Activated T-cell treated with anti-CD3 and anti-CD28 coated beads, Interleukin-2, amount 50 U/mL, for 72 hours (primary cell): ENCODE data around the gene TCF20. TPM values are rescaled to one million over a fixed set of nuclear protein-coding genes. Genes with fewer than 3 reads are reported as not detected.

Source experiments
- ATAC-seq, 2 donors: fragments of 150-1000 bp; cut with Tn5 transposase; replicated peaks in 1 of 2; 2 replicates each; pipeline ENCODE4 v1.10.0; 2021; ENCODE audit warnings: moderate library complexity in 2 of 2, mild to moderate bottlenecking in 1 of 2
- DNase-seq, 2 donors: peaks; one replicate each; pipeline ENCODE4 v3.0.0; 2021 to 2022; ENCODE audit warnings: mixed read lengths in 1 of 2
- H3K27ac Mint-ChIP-seq: one replicate; pipeline ENCODE4 v1.8.0; 2022; ENCODE audit warnings: mild to moderate bottlenecking, moderate library complexity, mixed read lengths
- H3K27me3 Mint-ChIP-seq: one replicate; pipeline ENCODE4 v1.8.0; 2022; ENCODE audit warnings: low read depth, mixed read lengths
- H3K36me3 Mint-ChIP-seq, 2 donors: one replicate each; pipeline ENCODE4 v1.8.0; 2022; ENCODE audit warnings: mixed read lengths in 2 of 2, mild to moderate bottlenecking in 1 of 2; ENCODE audit not compliant: insufficient read depth in 2 of 2
- H3K4me1 Mint-ChIP-seq: one replicate; pipeline ENCODE4 v1.8.0; 2022; ENCODE audit warnings: low read depth, mixed read lengths
- H3K4me3 Mint-ChIP-seq, 2 donors: one replicate each; pipeline ENCODE4 v1.8.0; 2022; ENCODE audit warnings: mild to moderate bottlenecking in 2 of 2, mixed read lengths in 2 of 2, moderate library complexity in 2 of 2
- H3K9me3 Mint-ChIP-seq, 2 donors: one replicate each; pipeline ENCODE4 v1.8.0; 2022; ENCODE audit warnings: mixed read lengths in 2 of 2
- total RNA-seq, 2 donors: library from RNA; stranded (reverse); gene quantifications; one replicate each; pipeline ENCODE4 v1.2.3, GENCODE V29; 2022

The TCF20 gene
- total RNA-seq, 2 donors from 2014 or later, result 64.0 to 82.8 TPM

DNA sequence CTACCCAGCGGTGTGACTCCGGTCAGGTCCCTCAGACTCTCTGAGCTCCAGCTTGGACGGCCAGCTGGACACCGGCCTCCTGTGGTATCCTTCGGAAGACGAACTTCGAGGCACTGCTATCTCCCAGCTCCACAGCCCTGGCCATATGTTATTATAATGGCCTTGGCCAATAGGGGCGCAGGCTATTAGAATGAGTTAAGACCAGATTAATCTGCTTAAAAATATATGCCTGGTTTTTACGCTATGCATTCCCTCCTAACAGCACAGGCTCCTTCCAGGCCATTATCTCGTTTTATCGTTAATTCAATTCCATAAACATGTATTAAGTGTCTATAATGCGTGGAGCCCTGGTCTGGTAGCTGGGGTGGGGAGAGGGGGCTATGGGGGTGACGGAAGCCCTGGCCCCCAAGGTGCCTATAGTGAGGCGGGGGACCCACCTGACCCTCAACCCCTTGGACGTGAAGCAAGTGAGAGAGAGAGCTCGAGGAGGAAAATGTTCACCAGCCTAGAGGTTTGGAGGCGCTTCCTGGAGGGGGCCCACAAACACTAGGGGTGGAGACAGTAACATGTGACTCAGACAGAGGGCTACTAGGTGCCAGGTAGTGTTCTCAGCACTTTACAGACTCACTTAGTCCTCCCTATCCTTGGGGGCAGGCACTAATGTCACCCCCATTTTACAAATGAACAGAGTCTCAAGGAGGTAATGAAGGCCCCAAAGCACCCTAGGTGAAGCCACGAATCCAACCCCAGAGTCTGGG, 37.5 kb upstream of the TCF20 start:
- peaks cover 37% of the 10 kb centered on the region for H3K4me1 Mint-ChIP-seq
- H3K9me3 Mint-ChIP-seq, result no peaks in the 10 kb centered on the region
- DNase-seq, result no peak
- H3K4me3 Mint-ChIP-seq, result no peak overlapping the region
- no peaks in the 10 kb centered on the region for H3K36me3 Mint-ChIP-seq
- no peaks in the 10 kb centered on the region for H3K27me3 Mint-ChIP-seq
- ATAC-seq, result peak; percentile 13 to 23
- H3K27ac Mint-ChIP-seq, result no peak overlapping the region

DNA sequence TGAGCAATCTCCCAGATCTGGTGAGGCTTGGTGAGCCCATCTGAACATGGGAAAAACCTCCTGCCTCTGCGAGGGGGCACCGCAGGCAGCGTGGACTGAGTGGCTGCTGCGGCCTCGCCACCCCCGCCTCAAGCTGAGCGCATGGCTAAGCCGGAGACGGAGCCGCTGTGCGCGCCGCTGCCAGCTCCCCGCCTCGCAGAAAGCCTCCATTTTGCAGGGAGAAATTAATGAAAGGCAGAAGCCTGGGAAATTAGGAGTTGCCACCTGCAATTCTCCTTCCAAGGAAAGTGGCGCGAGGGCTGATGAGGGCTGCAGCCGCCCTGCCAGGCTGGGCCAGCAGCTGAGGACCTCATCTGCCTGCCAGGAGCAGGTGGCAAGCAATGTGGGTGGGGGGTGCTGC, 35.6 kb upstream of the TCF20 start:
- H3K9me3 Mint-ChIP-seq, result no peaks in the 10 kb centered on the region
- DNase-seq (no peak), ATAC-seq (no peak)
- H3K27me3 Mint-ChIP-seq, result no peaks in the 10 kb centered on the region
- H3K36me3 Mint-ChIP-seq, result no peaks in the 10 kb centered on the region
- H3K4me1 Mint-ChIP-seq, result peaks cover 42% of the 10 kb centered on the region
- no peak overlapping the region for H3K4me3 Mint-ChIP-seq
- H3K27ac Mint-ChIP-seq, result no peak overlapping the region

DNA sequence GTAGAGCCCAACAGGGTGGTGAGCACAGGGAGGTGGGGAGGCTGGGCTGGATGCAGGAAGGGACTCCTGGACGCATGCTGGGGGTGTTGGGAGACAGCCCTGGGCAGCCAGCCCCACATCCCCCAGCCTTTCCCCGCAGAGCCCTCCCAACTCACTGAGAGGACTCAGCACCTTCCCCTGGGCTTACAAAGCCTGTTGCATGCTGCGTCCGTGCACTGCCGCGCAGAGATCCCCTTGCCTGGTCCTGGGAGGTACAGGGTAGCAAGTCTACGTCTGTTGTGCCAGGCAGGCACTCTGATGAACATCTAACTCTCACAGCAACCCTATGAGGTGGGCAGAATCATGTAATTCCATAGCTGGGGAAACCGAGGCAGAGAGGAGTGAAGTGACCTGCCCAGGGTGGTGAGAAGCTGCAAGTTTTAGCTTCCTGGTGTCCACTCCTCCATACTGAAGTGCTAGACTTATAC, 33.9 kb upstream of the TCF20 start:
- ATAC-seq (no peak), DNase-seq (no peak)
- H3K4me3 Mint-ChIP-seq, result no peak overlapping the region
- H3K27me3 Mint-ChIP-seq, result no peaks in the 10 kb centered on the region
- no peak overlapping the region for H3K27ac Mint-ChIP-seq
- H3K9me3 Mint-ChIP-seq, result no peaks in the 10 kb centered on the region
- H3K4me1 Mint-ChIP-seq, result peaks cover 58% of the 10 kb centered on the region
- no peaks in the 10 kb centered on the region for H3K36me3 Mint-ChIP-seq

DNA sequence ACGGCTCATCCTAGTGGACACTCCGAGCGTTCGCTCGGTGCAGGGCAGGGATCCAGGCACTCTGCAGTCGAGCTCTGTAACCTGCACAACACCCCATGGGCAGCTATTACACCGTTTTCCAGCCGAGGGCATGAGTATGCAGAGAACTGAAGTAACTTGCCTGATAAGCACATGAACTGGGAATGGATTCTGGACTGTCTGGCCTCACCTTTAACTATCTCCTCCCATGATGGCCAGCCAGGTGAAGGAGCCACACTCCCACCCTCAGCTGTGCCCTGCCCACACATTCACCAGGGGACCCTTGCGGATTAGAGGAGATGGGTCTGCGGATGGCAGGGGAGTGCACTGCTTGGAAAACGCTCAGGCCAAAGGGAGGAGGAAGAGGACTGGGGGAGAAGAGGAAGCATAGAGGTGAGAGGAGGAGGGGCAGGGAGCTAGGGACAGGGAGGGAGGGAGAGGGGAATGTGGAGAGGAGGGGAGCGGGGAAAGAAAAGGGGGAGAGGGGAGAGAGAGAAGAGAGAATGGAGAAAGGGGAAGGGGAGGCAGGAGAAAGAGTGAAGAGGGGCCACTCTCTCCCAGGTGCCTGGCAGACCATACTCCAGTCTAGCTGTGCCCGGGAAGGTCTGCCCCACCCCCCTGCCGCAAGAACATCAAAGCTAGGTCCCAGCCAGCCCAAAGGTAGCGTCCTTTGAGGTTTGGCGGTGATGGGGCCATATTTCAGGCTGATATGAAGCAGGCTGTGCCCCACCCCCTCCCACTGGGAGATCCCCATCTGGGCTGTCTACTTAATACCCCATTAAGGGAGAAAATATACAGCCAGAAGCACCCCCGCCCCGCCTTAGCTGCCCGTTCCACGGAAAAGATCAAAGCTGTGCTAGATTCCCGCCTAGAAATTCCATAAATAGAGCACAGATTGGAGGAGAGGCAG, 33.2 kb upstream of the TCF20 start:
- Mint-ChIP-seq H3K9me3 (no peaks in the 10 kb centered on the region), H3K4me3 (no peak overlapping the region), H3K27me3 (no peaks in the 10 kb centered on the region), H3K27ac (no peak overlapping the region), H3K4me1 (peaks cover 65% of the 10 kb centered on the region), H3K36me3 (no peaks in the 10 kb centered on the region)
- no peak for DNase-seq
- ATAC-seq, result no peak

DNA sequence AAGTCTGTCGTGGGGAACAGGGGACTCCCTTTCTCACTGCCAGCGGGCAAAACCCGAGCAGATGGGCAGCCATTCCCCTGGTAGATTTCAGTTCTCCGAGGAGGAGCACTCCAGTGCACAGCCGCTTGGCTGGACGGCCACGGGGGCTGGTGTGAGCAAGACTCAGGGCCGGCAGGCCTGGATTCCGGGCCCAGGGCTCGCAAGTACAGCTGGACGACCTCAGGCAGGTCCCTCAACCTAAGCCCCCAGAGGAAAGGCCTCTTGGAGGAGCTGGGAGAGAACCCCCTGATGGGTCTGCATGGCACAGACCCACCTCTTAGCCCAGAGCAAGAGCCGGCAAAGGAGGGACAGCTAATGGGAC, 31.3 kb upstream of the TCF20 start:
- peaks cover 60% of the 10 kb centered on the region for H3K4me1 Mint-ChIP-seq
- no peaks in the 10 kb centered on the region for H3K9me3 Mint-ChIP-seq
- H3K36me3 Mint-ChIP-seq, result no peaks in the 10 kb centered on the region
- no peak overlapping the region for H3K27ac Mint-ChIP-seq
- DNase-seq, result no peak
- no peak overlapping the region for H3K4me3 Mint-ChIP-seq
- no peaks in the 10 kb centered on the region for H3K27me3 Mint-ChIP-seq
- ATAC-seq, result no peak

DNA sequence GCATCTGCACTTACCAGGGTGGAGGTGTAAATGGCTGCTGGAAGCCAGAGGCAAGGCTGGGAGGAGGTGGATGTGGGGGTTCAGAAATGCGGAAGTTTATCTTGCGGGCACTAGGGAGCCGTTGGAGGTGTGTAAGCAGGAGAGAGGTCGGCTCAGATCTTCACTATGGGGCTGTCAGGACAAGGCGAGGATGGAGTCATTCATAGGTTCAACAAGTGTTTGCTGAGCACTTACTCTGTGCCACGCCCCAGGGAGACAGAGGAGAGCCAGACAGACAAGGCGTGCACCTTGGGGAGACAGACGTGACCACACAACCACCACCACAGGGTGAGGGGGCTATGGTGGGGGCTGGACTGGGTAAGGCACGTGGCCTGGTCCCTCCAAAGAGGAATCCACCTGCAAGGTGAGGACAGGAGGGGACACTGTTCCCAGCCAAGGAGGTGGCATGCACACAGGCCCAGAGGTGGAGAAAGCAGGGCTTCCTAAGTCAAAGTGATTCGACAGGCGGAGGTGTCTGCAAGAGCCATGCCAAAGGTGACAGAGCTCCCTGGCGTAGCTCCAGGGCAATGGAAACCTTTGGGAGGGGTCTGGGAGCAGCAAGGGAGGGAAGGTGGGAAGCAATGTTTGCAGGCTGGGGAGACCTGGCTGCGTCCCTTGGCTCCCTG, 30.8 kb upstream of the TCF20 start:
- Mint-ChIP-seq H3K4me3 (peak overlapping the region in 1 of 2 donors; percentile 72), H3K27ac (no peak overlapping the region), H3K4me1 (peaks cover 61% of the 10 kb centered on the region), H3K36me3 (no peaks in the 10 kb centered on the region), H3K27me3 (no peaks in the 10 kb centered on the region), H3K9me3 (no peaks in the 10 kb centered on the region)
- ATAC-seq (peak; percentile 10 to 12), DNase-seq (no peak)

DNA sequence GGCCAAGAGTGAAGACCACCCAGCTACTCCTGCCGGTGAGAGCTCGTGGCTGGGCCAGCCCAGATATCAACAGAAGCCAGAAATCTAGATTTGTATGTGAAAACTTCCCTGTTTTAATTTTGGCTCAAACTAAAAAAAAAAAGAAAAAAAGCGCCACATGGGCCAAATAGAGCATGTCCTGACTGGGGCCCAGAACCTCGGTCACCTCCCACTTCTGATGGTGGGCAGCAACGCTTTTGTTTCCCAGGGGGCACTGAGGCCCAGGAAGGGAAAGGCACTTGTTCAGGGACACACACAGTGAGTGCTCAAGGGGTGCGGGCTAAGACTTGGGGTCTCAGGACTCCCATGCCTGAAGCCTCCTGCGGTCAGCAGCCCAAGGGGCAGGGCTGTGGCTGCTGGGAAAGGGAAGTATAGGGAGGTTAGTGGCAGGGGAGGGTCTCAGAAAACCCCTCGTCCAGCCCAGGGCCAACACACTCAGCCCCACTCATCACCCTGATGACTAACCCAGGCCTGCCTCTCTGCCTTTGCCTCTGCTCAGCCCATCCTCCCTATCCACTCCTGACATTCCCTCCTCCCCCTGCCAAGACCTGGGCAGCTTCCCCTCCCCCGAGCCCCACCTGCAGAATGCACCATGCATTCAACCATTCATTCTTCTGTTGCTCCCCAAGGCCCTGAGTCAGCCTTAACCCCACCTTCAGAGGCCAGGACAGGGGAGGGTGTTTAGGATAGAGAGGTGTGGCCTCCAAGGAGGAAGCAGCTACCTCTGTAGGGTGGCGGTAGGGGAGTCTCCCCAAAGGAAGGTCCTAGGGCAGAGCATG, 30.0 kb upstream of the TCF20 start:
- H3K4me1 Mint-ChIP-seq, result peaks cover 66% of the 10 kb centered on the region
- no peaks in the 10 kb centered on the region for H3K27me3 Mint-ChIP-seq
- DNase-seq (peak; percentile 46 to 58), ATAC-seq (peak; percentile 87 to 91)
- H3K27ac Mint-ChIP-seq, result no peak overlapping the region
- H3K4me3 Mint-ChIP-seq, result peak overlapping the region; percentile 68 to 72
- no peaks in the 10 kb centered on the region for H3K36me3 Mint-ChIP-seq
- H3K9me3 Mint-ChIP-seq, result no peaks in the 10 kb centered on the region

DNA sequence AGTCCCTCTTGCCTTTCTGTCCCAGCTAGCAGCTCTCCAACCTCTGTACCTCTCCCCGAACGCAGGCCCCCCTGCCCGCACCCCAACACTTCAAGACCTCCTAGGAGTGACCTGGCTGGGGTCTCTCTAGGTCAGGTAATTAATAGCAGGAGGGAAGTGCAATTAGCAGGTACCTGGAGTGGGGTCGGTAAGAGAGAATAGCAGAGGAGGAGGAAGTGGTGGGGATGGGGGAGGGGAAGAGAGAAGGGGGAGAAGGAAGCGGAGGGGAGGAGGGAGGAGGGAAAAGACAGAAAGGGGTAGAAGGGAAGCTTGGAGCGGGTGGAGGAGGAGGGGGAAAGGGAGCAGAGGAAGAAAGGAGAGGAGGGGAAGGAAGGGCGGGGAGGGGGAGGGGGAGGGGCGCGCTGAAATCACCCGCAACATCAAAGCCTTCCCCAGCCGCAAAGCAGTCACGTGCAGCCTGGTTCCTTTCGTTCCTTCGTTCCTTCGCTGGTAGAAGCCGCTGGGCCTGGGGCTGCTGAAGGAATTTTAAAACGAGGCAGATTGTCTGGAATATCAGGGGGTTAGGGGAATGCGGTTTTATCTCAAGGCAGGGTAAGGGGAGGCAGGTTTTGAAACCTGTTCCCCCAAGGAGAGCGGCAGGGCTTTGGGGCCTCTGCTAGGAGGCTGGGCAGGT, 29.3 kb upstream of the TCF20 start:
- no peak overlapping the region for H3K27ac Mint-ChIP-seq
- H3K9me3 Mint-ChIP-seq, result no peaks in the 10 kb centered on the region
- H3K4me1 Mint-ChIP-seq, result peaks cover 70% of the 10 kb centered on the region
- no peaks in the 10 kb centered on the region for H3K36me3 Mint-ChIP-seq
- peak; percentile 39 to 41 for DNase-seq
- no peak for ATAC-seq
- no peaks in the 10 kb centered on the region for H3K27me3 Mint-ChIP-seq
- H3K4me3 Mint-ChIP-seq, result peak overlapping the region; percentile 68 to 72

DNA sequence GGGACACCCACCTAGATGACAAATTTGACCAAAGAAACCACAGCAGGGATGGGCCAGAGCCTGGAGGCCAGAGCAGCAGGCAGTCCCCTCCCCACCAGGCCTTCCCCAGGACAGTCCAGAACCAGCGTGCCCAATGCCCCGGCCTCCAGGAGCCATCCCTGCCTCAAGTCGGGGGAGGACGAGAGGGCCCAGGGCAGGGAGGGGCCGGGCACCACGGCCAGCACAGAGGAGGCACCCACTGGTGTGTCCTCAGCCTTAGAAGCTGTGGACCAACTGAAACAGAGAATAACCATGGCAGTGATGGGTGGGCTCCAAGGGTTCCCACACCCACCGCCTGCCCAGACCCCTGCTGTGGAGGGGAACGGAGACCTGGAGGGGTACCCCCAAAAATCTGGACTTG, 28.3 kb upstream of the TCF20 start:
- no peak overlapping the region for H3K4me3 Mint-ChIP-seq
- no peak for DNase-seq
- H3K4me1 Mint-ChIP-seq, result peaks cover 72% of the 10 kb centered on the region
- H3K9me3 Mint-ChIP-seq, result no peaks in the 10 kb centered on the region
- no peak overlapping the region for H3K27ac Mint-ChIP-seq
- H3K27me3 Mint-ChIP-seq, result no peaks in the 10 kb centered on the region
- H3K36me3 Mint-ChIP-seq, result no peaks in the 10 kb centered on the region
- no peak for ATAC-seq

DNA sequence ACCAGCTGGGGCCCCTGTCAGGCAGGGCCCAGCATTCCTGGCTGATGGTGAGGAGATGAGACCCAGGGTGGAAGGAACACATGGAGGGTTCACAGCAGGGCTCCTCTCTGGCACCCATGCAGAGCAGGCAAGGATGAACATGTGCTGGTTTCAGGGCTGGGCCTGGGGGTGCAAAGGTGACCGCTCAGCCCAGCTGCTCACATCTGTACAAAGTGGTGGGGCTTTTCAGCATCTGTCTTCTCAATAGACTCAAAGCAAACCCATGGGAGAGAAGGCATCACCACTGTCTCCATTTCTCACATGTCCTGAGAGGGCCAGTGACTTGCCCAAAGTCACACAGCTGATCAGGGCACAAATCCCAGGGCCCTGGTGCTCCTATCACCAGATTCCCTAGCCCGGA, 27.3 kb upstream of the TCF20 start:
- Mint-ChIP-seq H3K4me1 (peaks cover 62% of the 10 kb centered on the region), H3K4me3 (no peak overlapping the region), H3K27me3 (no peaks in the 10 kb centered on the region), H3K27ac (no peak overlapping the region), H3K36me3 (no peaks in the 10 kb centered on the region), H3K9me3 (no peaks in the 10 kb centered on the region)
- DNase-seq, result no peak
- no peak for ATAC-seq

DNA sequence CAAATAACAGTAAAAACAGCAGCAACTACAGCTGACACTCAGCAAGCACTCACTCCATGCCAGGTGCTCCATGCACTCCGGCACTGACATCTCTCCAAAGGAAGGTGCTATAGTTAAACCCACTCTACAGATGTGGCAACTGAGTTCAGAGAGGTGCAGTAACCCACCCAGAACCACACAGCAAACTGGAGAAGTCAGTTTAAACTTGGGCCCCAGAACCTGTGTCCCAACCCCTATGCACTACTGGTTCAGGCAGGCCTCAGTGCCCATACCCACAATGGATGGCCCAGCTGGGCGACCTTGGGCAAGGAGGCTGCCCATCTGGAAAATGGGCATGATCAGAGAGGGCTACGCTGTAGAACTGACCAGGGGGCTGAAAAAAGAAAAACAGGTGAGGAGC, 26.4 kb upstream of the TCF20 start:
- Mint-ChIP-seq H3K36me3 (no peaks in the 10 kb centered on the region), H3K27ac (no peak overlapping the region), H3K9me3 (no peaks in the 10 kb centered on the region), H3K4me3 (no peak overlapping the region), H3K27me3 (no peaks in the 10 kb centered on the region), H3K4me1 (peaks cover 54% of the 10 kb centered on the region)
- no peak for DNase-seq
- ATAC-seq, result no peak

DNA sequence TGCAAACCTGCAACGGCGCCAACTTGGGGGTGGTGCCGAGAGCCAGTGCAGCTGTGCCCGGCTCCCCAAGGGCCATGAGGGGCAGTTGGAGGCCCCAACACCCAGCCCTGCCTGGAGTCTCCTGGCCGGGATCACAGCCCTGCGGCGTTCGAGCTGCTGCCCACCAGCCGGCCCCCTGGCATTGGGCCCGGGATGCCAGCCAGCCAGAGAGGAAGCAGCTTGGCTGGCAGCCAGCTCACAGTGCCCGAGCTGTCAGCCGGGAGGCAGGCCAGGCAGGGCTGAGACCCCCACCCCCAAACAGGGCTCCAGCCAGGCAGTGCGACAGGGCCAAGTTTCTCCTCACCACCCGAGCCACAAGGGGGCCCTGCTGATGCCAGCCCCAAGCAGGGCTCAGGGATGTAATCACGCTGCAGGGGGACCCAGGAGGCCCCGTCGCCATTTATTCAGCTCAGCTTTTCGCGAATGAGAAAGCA, 26.0 kb upstream of the TCF20 start:
- Mint-ChIP-seq H3K27me3 (no peaks in the 10 kb centered on the region), H3K4me3 (no peak overlapping the region), H3K36me3 (no peaks in the 10 kb centered on the region), H3K9me3 (no peaks in the 10 kb centered on the region), H3K4me1 (peaks cover 54% of the 10 kb centered on the region), H3K27ac (no peak overlapping the region)
- DNase-seq, result no peak
- ATAC-seq, result no peak
